ENCODE measurements around the gene UTRN. TPM values are rescaled to one million over a fixed set of nuclear protein-coding genes. Genes with fewer than 3 reads are reported as not detected.
A peak's percentile ranks its signal among the peaks of the same experiment; 100 is the strongest.

UTRN gene
- total and polyA plus RNA-seq, 10 of the 15 experiments (the other 5 are each of a cell fraction or from before 2014, with no cell fraction given): 1.6 to 52.6 (median 25.5) TPM

DNA sequence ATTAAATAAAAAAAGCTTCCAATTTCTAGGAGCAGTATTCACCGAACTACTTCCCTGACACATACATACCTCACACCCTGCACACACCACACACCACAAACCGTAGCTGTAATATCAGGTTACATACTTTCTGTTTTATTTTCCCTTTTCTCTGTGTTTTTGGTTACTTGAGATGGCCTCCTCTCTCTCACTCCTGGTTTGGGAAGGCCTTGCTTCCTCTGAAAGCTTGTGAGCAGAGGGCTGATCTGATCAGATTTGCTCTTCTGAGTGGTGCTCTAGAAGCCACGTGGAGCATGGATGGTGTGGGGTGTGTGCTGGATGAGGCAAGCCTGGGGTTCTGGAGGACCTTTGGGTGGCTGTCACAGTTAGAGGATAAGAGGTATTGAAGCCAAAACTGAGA lies 20.9 kb downstream of the UTRN start (continued):
- no peak for TF ChIP-seq CHD2 (IDR thresholded peaks at IDR 0.05; ENCODE audit: borderline replicate concordance, low read depth, low read length)
- no peak for TF ChIP-seq TAF1 (IDR thresholded peaks at IDR 0.05; ENCODE audit: borderline replicate concordance, low read depth, low read length)
- no peak for TF ChIP-seq RCOR1 (conservative IDR thresholded peaks at IDR 0.05; ENCODE audit: low read depth, low read length)
- TF ChIP-seq CEBPZ (IDR thresholded peaks at IDR 0.05; ENCODE audit: low read depth, low read length): no peak
- 0 out of 2 replicates have a peak, but pooled peaks have one; percentile 20 for TF ChIP-seq CREB1 (IDR thresholded peaks at IDR 0.05; ENCODE audit: low read depth)

DNA sequence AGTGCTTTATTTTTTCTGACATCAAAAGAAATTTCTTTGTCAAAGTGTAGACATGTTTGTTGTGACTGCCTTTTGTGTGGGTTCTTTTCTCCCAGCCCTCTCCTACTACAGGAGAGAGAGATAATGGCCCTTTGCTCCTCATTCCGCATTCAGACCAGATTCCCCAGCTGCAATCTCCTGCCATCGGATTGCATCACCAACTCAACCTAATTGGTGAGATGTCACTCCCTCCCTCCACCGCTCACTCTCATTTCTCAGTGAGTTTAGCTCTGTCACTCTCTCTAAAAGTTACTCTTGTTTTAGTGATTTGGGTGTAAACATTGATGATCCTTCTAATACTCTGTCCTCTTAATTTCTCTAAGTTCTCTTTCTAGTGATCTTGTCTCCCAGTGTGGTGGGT lies 22.7 kb downstream of the UTRN start:
- no peaks in the 10 kb centered on the region for H4K20me1 ChIP-seq (ENCODE audit: control insufficient read depth, insufficient read depth)
- in situ Hi-C loops (cut with MboI): no loop called here
- no peak for DNase-seq (ENCODE audit: low read depth, low spot score)
- H3K4me3 ChIP-seq: no peak overlapping the region
- H3K4me2 ChIP-seq (ENCODE audit: control insufficient read depth, insufficient read depth): no peak overlapping the region
- no peak overlapping the region for H3K9ac ChIP-seq (ENCODE audit: control insufficient read depth, insufficient read depth, low read length)
- POLR2A ChIA-PET: no interaction called here
- no peaks in the 10 kb centered on the region for H3K9me3 ChIP-seq (replicated peaks; ENCODE audit: control insufficient read depth, insufficient read depth, low read length)
- no peak for TF ChIP-seq POLR2AphosphoS2 (IDR thresholded peaks at IDR 0.05; ENCODE audit: low read depth, low read length)
- TF ChIP-seq SUZ12 (IDR thresholded peaks at IDR 0.05; ENCODE audit: unreplicated experiment): no peak
- no peak for TF ChIP-seq ZNF622 (IDR thresholded peaks at IDR 0.05)
- no peak for TF ChIP-seq JUNB (IDR thresholded peaks at IDR 0.05)
- TF ChIP-seq, protein P1, sequence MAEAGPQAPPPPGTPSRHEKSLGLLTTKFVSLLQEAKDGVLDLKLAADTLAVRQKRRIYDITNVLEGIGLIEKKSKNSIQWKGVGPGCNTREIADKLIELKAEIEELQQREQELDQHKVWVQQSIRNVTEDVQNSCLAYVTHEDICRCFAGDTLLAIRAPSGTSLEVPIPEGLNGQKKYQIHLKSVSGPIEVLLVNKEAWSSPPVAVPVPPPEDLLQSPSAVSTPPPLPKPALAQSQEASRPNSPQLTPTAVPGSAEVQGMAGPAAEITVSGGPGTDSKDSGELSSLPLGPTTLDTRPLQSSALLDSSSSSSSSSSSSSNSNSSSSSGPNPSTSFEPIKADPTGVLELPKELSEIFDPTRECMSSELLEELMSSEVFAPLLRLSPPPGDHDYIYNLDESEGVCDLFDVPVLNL (IDR thresholded peaks at IDR 0.05; ENCODE audit: low read depth, low read length): no peak
- H3K79me2 ChIP-seq (ENCODE audit: control insufficient read depth, insufficient read depth, low read length): no peaks in the 10 kb centered on the region
- CTCF ChIA-PET: interaction anchor here (0.7 kb wide), 1 partner anchor 17 kb away, joined by 3 read pairs; no protein-coding TSS in a partner anchor
- no peak overlapping the region for H3K27ac ChIP-seq (ENCODE audit: control insufficient read depth, insufficient read depth)
- SMC1A ChIA-PET (ENCODE audit: uncharacterized antibody, unreplicated experiment): no interaction called here
- no peak for FAIRE-seq
- H3K27me3 ChIP-seq (replicated peaks in 1 of 2; ENCODE audit: control insufficient read depth in 2 of 2, insufficient read depth in 2 of 2, low read length in 1 of 2): no peaks in the 10 kb centered on the region
- intact Hi-C loops (cut with micrococcal nuclease; ENCODE audit: unreplicated experiment): no loop called here
- H3K36me3 ChIP-seq (ENCODE audit: control insufficient read depth in 2 of 2, insufficient read depth in 2 of 2, low read length in 1 of 2): no peaks in the 10 kb centered on the region
- no peak for ATAC-seq
- no peak overlapping the region for H2AFZ ChIP-seq (ENCODE audit: control insufficient read depth, low read depth, low read length)
- 79% methylated on average over 3 of the region's 3 CpGs for WGBS (ENCODE audit: insufficient coverage, insufficient replicate concordance, low lambda C conversion rate, missing lambda C conversion rate)
- H3K4me1 ChIP-seq (ENCODE audit: control insufficient read depth, insufficient read depth, low read length): peaks cover 9% of the 10 kb centered on the region
- BruUV-seq (replicated peaks): no TSS peak
- RAD21 ChIA-PET (ENCODE audit: unreplicated experiment): no interaction called here

Measured in GM12878 (cell line).